ENCODE data around the gene PRR5L.

DNA sequence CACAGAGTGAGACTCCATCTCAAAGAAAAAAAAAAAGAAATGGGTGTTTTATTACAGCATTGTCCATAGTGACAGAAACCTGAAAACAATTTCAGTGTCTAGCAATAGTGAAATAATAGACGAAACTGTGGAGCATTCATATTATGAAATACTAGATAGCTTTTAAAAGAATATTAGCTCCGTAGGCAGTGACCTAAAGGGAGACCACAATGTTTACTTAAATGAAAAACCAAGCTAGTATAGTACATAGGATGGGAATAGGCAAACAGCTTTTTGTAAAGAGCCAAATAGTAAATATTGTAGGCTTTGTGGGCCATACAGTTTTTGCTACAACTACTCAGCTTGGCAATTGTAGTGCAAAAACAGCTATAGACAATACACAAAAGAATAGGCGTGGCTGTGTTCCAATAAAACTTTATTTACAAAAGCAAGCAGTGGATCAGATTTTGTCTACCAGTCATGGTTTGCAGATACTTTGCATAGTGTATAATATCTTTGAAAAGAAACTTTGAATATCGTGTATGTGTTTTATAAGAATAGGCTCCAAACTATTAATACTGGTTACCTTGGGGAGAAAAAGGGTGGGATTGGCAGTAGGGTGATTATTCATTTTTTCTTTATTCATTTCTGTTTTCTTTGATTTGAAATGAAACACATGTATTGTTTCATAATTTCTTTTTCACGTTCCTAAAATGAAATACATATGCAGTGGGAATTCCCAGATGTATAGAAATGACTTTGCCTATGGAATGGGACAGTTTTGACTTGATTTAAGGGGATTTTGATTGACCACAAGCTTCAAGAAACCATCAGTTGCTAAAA lies 50.7 kb downstream of the PRR5L start:
- TF ChIP-seq ELF4 (IDR thresholded peaks at IDR 0.05) = no peak
- no peak for TF ChIP-seq SUZ12 (IDR thresholded peaks at IDR 0.05)
- no peak for TF ChIP-seq SP1 (IDR thresholded peaks at IDR 0.05)
- no peak for TF ChIP-seq ZNF384 (IDR thresholded peaks at IDR 0.05)
- no peak for TF ChIP-seq LEF1 (IDR thresholded peaks at IDR 0.05; ENCODE audit: borderline replicate concordance)
- TF ChIP-seq FOXK2 (IDR thresholded peaks at IDR 0.05) = no peak
- TF ChIP-seq FOXM1 (IDR thresholded peaks at IDR 0.05; ENCODE audit: borderline replicate concordance) = no peak

Data from HEK293T (cell line).